HCT116 (cell line): ENCODE measurements around the gene PFKFB2. TPM values are rescaled to one million over a fixed set of nuclear protein-coding genes. Genes with fewer than 3 reads are reported as not detected.

Experiments
- ATAC-seq: fragments of 200-7000 bp; cut with Tn5 transposase; 2 replicates; pipeline ENCODE4 v1.9.1; 2020; ENCODE audit warnings: mild to moderate bottlenecking, moderate library complexity
- BruUV-seq: library from RNA; stranded (reverse); fragments of 400-500 nt; replicated peaks from 2 replicates; lab custom pipeline; 2021; lab: Mats Ljungman, UMichigan
- CTCF ChIA-PET: fragments of 300-600 bp; sonication (Branson Sonifier 250); formaldehyde crosslinking; loops from one replicate; lab custom pipeline; 2021; ENCODE audit warnings: antibody characterized with exemption; lab: Charles Lee
- POLR2A ChIA-PET: fragments of 300-600, 350-600 bp; sonication (Branson Sonifier 250); formaldehyde crosslinking; loops from one replicate; lab custom pipeline; 2021; ENCODE audit warnings: antibody characterized with exemption; lab: Charles Lee
- RAD21 ChIA-PET, 2 experiments: fragments of 300-600 bp; sonication (Branson Sonifier 250); formaldehyde crosslinking; loops; one replicate each; lab custom pipeline; 2023; ENCODE audit warnings: low total read pairs in 2 of 2; ENCODE audit not compliant: uncharacterized antibody in 2 of 2, unreplicated experiment in 2 of 2, low non-redundant PET in 1 of 2; lab: Charles Lee
- DNase-seq: peaks from one replicate; pipeline ENCODE4 v3.0.0-alpha.2; 2010; ENCODE audit warnings: low read depth, low spot score
- H2AFZ ChIP-seq: fragments of 200-600 bp; shearing (Covaris generic), sonication (generic); 2 replicates; pipeline ENCODE4 v1.6.1; 2017; ENCODE audit warnings: low read depth, mixed run types, mixed read lengths, antibody characterized with exemption, low read length; ENCODE audit not compliant: poor library complexity, severe bottlenecking
- H3K27ac ChIP-seq: 2 replicates; pipeline ENCODE4 v1.5.1; 2012; ENCODE audit warnings: low read depth, low read length
- H3K27me3 ChIP-seq: fragments of 200-600 bp; sonication (generic); 2 replicates; pipeline ENCODE4 v1.6.1; 2016; ENCODE audit warnings: mixed run types, low read length, mixed read lengths; ENCODE audit not compliant: insufficient read depth
- H3K36me3 ChIP-seq, 2 experiments: fragments of 200-500 bp in 1 of 2; fragments of 200-600 bp in 1 of 2; sonication (Bioruptor generic) in 1 of 2; sonication (generic) in 1 of 2; 2 replicates each; pipeline versions ENCODE4 v1.5.1 to v1.6.1; 2014 to 2016; ENCODE audit warnings: low read length in 2 of 2, inconsistent platforms in 1 of 2, mixed read lengths in 1 of 2, mixed run types in 1 of 2; ENCODE audit not compliant: insufficient read depth in 2 of 2, control insufficient read depth in 1 of 2
- H3K4me1 ChIP-seq, 2 experiments: fragments of 200-600 bp in 1 of 2; sonication (generic) in 1 of 2; 2 replicates each; pipeline versions ENCODE4 v1.5.1 to v1.6.1; 2012 to 2017; ENCODE audit warnings: low read length in 2 of 2, inconsistent platforms in 1 of 2, mild to moderate bottlenecking in 1 of 2, mixed read lengths in 1 of 2, mixed run types in 1 of 2, moderate library complexity in 1 of 2; ENCODE audit not compliant: insufficient read depth in 2 of 2, control insufficient read depth in 1 of 2
- H3K4me2 ChIP-seq: fragments of 200-600 bp; sonication (generic); 2 replicates; pipeline ENCODE4 v1.6.1; 2017; ENCODE audit warnings: mixed run types, low read length, mixed read lengths
- H3K4me3 ChIP-seq, 2 experiments: fragments of 200-600 bp in 1 of 2; sonication (generic) in 1 of 2; replicated peaks in 1 of 2; 2 replicates each; pipeline ENCODE4 v1.5.1; 2011 to 2016; ENCODE audit warnings: low read length in 2 of 2, control low read depth in 1 of 2, low read depth in 1 of 2, mild to moderate bottlenecking in 1 of 2, mixed read lengths in 1 of 2, mixed run types in 1 of 2
- H3K79me2 ChIP-seq: fragments of 200-600 bp; sonication (generic); 2 replicates; pipeline ENCODE4 v1.6.1; 2017; ENCODE audit warnings: mild to moderate bottlenecking, mixed run types, low read length, moderate library complexity, mixed read lengths; ENCODE audit not compliant: insufficient read depth
- H3K9ac ChIP-seq: fragments of 200-600 bp; sonication (generic); 2 replicates; pipeline ENCODE4 v1.6.1; 2016; ENCODE audit warnings: low read length, mixed read lengths
- H3K9me2 ChIP-seq: fragments of 200-600 bp; sonication (generic), shearing (Covaris generic); 2 replicates; pipeline ENCODE4 v1.6.1; 2017; ENCODE audit warnings: mixed run types, mild to moderate bottlenecking, moderate library complexity; ENCODE audit not compliant: insufficient read depth
- H3K9me3 ChIP-seq, 2 experiments: fragments of 200-500 bp in 1 of 2; fragments of 200-600 bp in 1 of 2; sonication (Bioruptor generic) in 1 of 2; sonication (generic) in 1 of 2; 2 replicates each; pipeline ENCODE4 v1.6.1; 2014 to 2017; ENCODE audit warnings: low read length in 2 of 2, mixed read lengths in 2 of 2, inconsistent platforms in 1 of 2, low read depth in 1 of 2, mild to moderate bottlenecking in 1 of 2, mixed run types in 1 of 2, moderate library complexity in 1 of 2; ENCODE audit not compliant: control insufficient read depth in 1 of 2, insufficient read depth in 1 of 2
- H4K20me1 ChIP-seq: fragments of 200-600 bp; sonication (generic), shearing (Covaris generic); 2 replicates; pipeline ENCODE4 v1.6.1; 2017; ENCODE audit warnings: mixed run types, mild to moderate bottlenecking, moderate library complexity; ENCODE audit not compliant: insufficient read depth
- CBX3 ChIP-seq: IDR thresholded peaks from 2 replicates; pipeline ENCODE4 v1.6.1; 2012; ENCODE audit warnings: low read depth
- CEBPB ChIP-seq: IDR thresholded peaks from 2 replicates; pipeline ENCODE4 v1.6.1; 2012; ENCODE audit warnings: low read depth
- CTCF ChIP-seq, 3 experiments: fragments of 200-600 bp in 1 of 3; sonication (generic) in 1 of 3; IDR thresholded peaks in 2 of 3; conservative IDR thresholded peaks in 1 of 3; 2 replicates each; pipeline ENCODE4 v1.5.1; 2012 to 2017; ENCODE audit warnings: low read depth in 2 of 3, low read length in 2 of 3, antibody characterized with exemption in 1 of 3, borderline replicate concordance in 1 of 3, control low read depth in 1 of 3, mild to moderate bottlenecking in 1 of 3, mixed read lengths in 1 of 3, mixed run types in 1 of 3, moderate library complexity in 1 of 3; ENCODE audit not compliant: insufficient read depth in 1 of 3
- EGR1 ChIP-seq: IDR thresholded peaks from 2 replicates; pipeline ENCODE4 v1.6.1; 2012; ENCODE audit warnings: low read depth
- EZH2 ChIP-seq: fragments of 200-600 bp; sonication (generic); IDR thresholded peaks from 2 replicates; pipeline ENCODE4 v1.6.1; 2017; ENCODE audit warnings: antibody characterized with exemption, mixed run types
- EZH2phosphoT487 ChIP-seq: fragments of 200-600 bp; IDR thresholded peaks from 2 replicates; pipeline ENCODE4 v1.6.1; 2018; ENCODE audit warnings: antibody characterized with exemption, borderline replicate concordance
- FOSL1 ChIP-seq: IDR thresholded peaks from 2 replicates; pipeline ENCODE4 v1.6.1; 2012; ENCODE audit warnings: low read depth
- MAX ChIP-seq: IDR thresholded peaks from 2 replicates; pipeline ENCODE4 v1.6.1; 2012
- POLR2A ChIP-seq: IDR thresholded peaks from 2 replicates; pipeline ENCODE4 v1.7.0; 2011; ENCODE audit warnings: borderline replicate concordance; ENCODE audit not compliant: insufficient read depth, insufficient read length; ENCODE audit errors: extremely low read depth
- POLR2AphosphoS5 ChIP-seq: IDR thresholded peaks from 2 replicates; pipeline ENCODE4 v1.6.1; 2011; ENCODE audit warnings: mild to moderate bottlenecking, low read depth, low read length, moderate library complexity
- RAD21 ChIP-seq: IDR thresholded peaks from 2 replicates; pipeline ENCODE4 v1.6.1; 2012; ENCODE audit warnings: low read depth, mild to moderate bottlenecking
- REST ChIP-seq: IDR thresholded peaks from 2 replicates; pipeline ENCODE4 v1.6.1; 2012; ENCODE audit warnings: low read depth
- SIN3A ChIP-seq: IDR thresholded peaks from 2 replicates; pipeline ENCODE4 v1.6.1; 2012; ENCODE audit warnings: low read depth
- SP1 ChIP-seq: IDR thresholded peaks from 2 replicates; pipeline ENCODE4 v1.6.1; 2012; ENCODE audit warnings: low read depth
- SRF ChIP-seq: IDR thresholded peaks from 2 replicates; pipeline ENCODE4 v1.6.1; 2012; ENCODE audit warnings: low read depth
- intact Hi-C: fragments of 100-400 bp; cut with micrococcal nuclease; formaldehyde crosslinking; loops from 2 replicates; pipeline ENCODE4 v1.10.0; 2022
- total RNA-seq: library from RNA; stranded (reverse); gene quantifications from one replicate; pipeline ENCODE4 v1.2.1, GENCODE V29; 2021; ENCODE audit not compliant: unreplicated experiment

PFKFB2 gene
- total RNA-seq, 1 experiment from 2014 or later: 13.9 TPM

- no peaks in the 10 kb centered on the region for H3K36me3 ChIP-seq
- H3K9ac ChIP-seq: no peak overlapping the region
- TF ChIP-seq EZH2: no peak
- TF ChIP-seq SP1: no peak
- no peak for TF ChIP-seq POLR2AphosphoS5
- TF ChIP-seq SRF: no peak
- TF ChIP-seq POLR2A: no peak
- no peak for TF ChIP-seq CBX3
- TF ChIP-seq SIN3A: no peak
- no peak for TF ChIP-seq EGR1
- no peak for TF ChIP-seq RAD21
- TF ChIP-seq EZH2phosphoT487: no peak
- TF ChIP-seq CTCF (IDR thresholded peaks at IDR 0.05 in 2 of 3, conservative IDR thresholded peaks at IDR 0.05 in 1 of 3; ENCODE audit: borderline replicate concordance in 1 of 3, insufficient read depth in 1 of 3, low read depth in 2 of 3, low read length in 2 of 3): no peak
- no peak for TF ChIP-seq MAX
- TF ChIP-seq FOSL1: no peak
- no peak for TF ChIP-seq REST
- no peak for TF ChIP-seq CEBPB
- ChIA-PET CTCF (interaction anchor here (1.0 to 1.6 kb wide), 2 partner anchors 315 to 476 kb away, joined by 3 to 4 read pairs; no protein-coding TSS in a partner anchor), RAD21 (no interaction called here), POLR2A (no interaction called here)
- no peak overlapping the region for H2AFZ ChIP-seq
- ATAC-seq (no peak), DNase-seq (no peak)
- H3K4me1 ChIP-seq: no peaks in the 10 kb centered on the region
- no peak overlapping the region for H3K4me2 ChIP-seq
- no peaks in the 10 kb centered on the region; the same call in 1 of the 2 replicates for H3K9me2 ChIP-seq
- BruUV-seq: no TSS peak
- no peaks in the 10 kb centered on the region for H3K27me3 ChIP-seq
- H3K27ac ChIP-seq: no peak overlapping the region
- H3K4me3 ChIP-seq: no peak overlapping the region
- no peaks in the 10 kb centered on the region for H3K9me3 ChIP-seq
- intact Hi-C loops: loop anchor here (10.0 kb wide), 1 partner anchor 585 kb away; no protein-coding TSS in a partner anchor
- H3K79me2 ChIP-seq: no peaks in the 10 kb centered on the region
- H4K20me1 ChIP-seq: no peaks in the 10 kb centered on the region
Observed at GRCh38 chr1:207089627-207090355, 36.7 kb downstream of the PFKFB2 start.
